KMS-11 (cell line): ENCODE data around the gene ALAS2.
"Not testable (repeated sequence)": the region's sequence is repeated elsewhere in the genome, so short reads cannot be mapped to it uniquely, and the experiment has no call there.

Experiments used
- H2AFZ ChIP-seq: fragments of 200-600 bp; sonication (generic); 2 replicates; pipeline ENCODE4 v1.6.1; 2016; ENCODE audit warnings: antibody characterized with exemption, mixed run types, low read depth
- H3K27ac ChIP-seq: fragments of 200-600 bp; sonication (generic); 2 replicates; pipeline ENCODE4 v1.6.1; 2016; ENCODE audit warnings: mild to moderate bottlenecking, mixed run types
- H3K27me3 ChIP-seq: fragments of 200-600 bp; sonication (generic); 2 replicates; pipeline ENCODE4 v1.6.1; 2017; ENCODE audit warnings: mild to moderate bottlenecking, low read depth, mixed run types, moderate library complexity; ENCODE audit not compliant: insufficient read depth
- H3K36me3 ChIP-seq: fragments of 200-600 bp; sonication (generic); 2 replicates; pipeline ENCODE4 v1.6.1; 2017; ENCODE audit warnings: mild to moderate bottlenecking, mixed run types; ENCODE audit not compliant: insufficient read depth
- H3K4me1 ChIP-seq: fragments of 200-600 bp; sonication (generic); 2 replicates; pipeline ENCODE4 v1.6.1; 2016; ENCODE audit warnings: mild to moderate bottlenecking, low read depth, mixed run types; ENCODE audit not compliant: poor library complexity, severe bottlenecking
- H3K4me2 ChIP-seq: fragments of 200-600 bp; sonication (generic); 2 replicates; pipeline ENCODE4 v1.7.0; 2016; ENCODE audit warnings: mild to moderate bottlenecking, mixed run types
- H3K4me3 ChIP-seq: fragments of 200-600 bp; sonication (generic); IDR thresholded peaks from 2 replicates; pipeline ENCODE4 v1.6.1; 2017; ENCODE audit warnings: low read depth, low read length, mixed read lengths; ENCODE audit not compliant: insufficient read depth
- H3K79me2 ChIP-seq: fragments of 200-600 bp; sonication (generic); 2 replicates; pipeline ENCODE4 v1.6.1; 2016; ENCODE audit warnings: low read depth, mixed run types; ENCODE audit not compliant: insufficient read depth
- H3K9ac ChIP-seq: fragments of 200-600 bp; sonication (generic); 2 replicates; pipeline ENCODE4 v1.6.1; 2016; ENCODE audit warnings: mild to moderate bottlenecking, mixed run types
- H4K20me1 ChIP-seq: fragments of 200-600 bp; sonication (generic); 2 replicates; pipeline ENCODE4 v1.6.1; 2016; ENCODE audit warnings: mild to moderate bottlenecking, mixed run types; ENCODE audit not compliant: insufficient read depth
- TF ChIP-seq, protein P1 (sequence below): fragments of 200-600 bp; sonication (generic); conservative IDR thresholded peaks from 2 replicates; pipeline ENCODE4 v1.6.1; 2017; ENCODE audit warnings: low read depth, mild to moderate bottlenecking, antibody characterized with exemption, low read length, moderate library complexity, mixed read lengths

The ALAS2 gene

GRCh38 chrX:54992911-54993622, 37.7 kb downstream of the ALAS2 start:
- H2AFZ ChIP-seq, result no peak overlapping the region
- no peaks in the 10 kb centered on the region for H3K27me3 ChIP-seq
- H3K27ac ChIP-seq, result no peak overlapping the region
- TF ChIP-seq, protein P1, sequence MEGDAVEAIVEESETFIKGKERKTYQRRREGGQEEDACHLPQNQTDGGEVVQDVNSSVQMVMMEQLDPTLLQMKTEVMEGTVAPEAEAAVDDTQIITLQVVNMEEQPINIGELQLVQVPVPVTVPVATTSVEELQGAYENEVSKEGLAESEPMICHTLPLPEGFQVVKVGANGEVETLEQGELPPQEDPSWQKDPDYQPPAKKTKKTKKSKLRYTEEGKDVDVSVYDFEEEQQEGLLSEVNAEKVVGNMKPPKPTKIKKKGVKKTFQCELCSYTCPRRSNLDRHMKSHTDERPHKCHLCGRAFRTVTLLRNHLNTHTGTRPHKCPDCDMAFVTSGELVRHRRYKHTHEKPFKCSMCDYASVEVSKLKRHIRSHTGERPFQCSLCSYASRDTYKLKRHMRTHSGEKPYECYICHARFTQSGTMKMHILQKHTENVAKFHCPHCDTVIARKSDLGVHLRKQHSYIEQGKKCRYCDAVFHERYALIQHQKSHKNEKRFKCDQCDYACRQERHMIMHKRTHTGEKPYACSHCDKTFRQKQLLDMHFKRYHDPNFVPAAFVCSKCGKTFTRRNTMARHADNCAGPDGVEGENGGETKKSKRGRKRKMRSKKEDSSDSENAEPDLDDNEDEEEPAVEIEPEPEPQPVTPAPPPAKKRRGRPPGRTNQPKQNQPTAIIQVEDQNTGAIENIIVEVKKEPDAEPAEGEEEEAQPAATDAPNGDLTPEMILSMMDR, result no peak
- H4K20me1 ChIP-seq, result no peaks in the 10 kb centered on the region
- no peak overlapping the region for H3K4me2 ChIP-seq
- no peak overlapping the region for H3K9ac ChIP-seq
- no peaks in the 10 kb centered on the region for H3K36me3 ChIP-seq
- H3K79me2 ChIP-seq, result no peaks in the 10 kb centered on the region
- no peak overlapping the region for H3K4me3 ChIP-seq
- no peaks in the 10 kb centered on the region for H3K4me1 ChIP-seq

GRCh38 chrX:54991706-54992105, 39.1 kb downstream of the ALAS2 start:
- Histone ChIP-seq H3K4me2 (no peak overlapping the region), H2AFZ (no peak overlapping the region), H3K79me2 (no peaks in the 10 kb centered on the region), H3K36me3 (no peaks in the 10 kb centered on the region), H3K4me3 (no peak overlapping the region), H3K27me3 (no peaks in the 10 kb centered on the region), H3K4me1 (no peaks in the 10 kb centered on the region), H3K9ac (no peak overlapping the region), H4K20me1 (no peaks in the 10 kb centered on the region), H3K27ac (no peak overlapping the region)
- TF ChIP-seq, protein P1, result no peak

GRCh38 chrX:54983306-54983705, 47.5 kb downstream of the ALAS2 start:
- H3K4me1 ChIP-seq, result peaks cover 16% of the 10 kb centered on the region
- not testable (repeated sequence) for H3K27ac ChIP-seq, H3K36me3 ChIP-seq, H3K27me3 ChIP-seq, H3K79me2 ChIP-seq, H2AFZ ChIP-seq, H3K4me3 ChIP-seq, H3K4me2 ChIP-seq, H4K20me1 ChIP-seq, H3K9ac ChIP-seq

- no peak overlapping the region for H3K4me3 ChIP-seq
- TF ChIP-seq, protein P1, result no peak
- no peaks in the 10 kb centered on the region for H3K36me3 ChIP-seq
- no peak overlapping the region for H3K4me2 ChIP-seq
- no peaks in the 10 kb centered on the region for H3K27me3 ChIP-seq
- H3K27ac ChIP-seq, result no peak overlapping the region
- H4K20me1 ChIP-seq, result no peaks in the 10 kb centered on the region
- no peak overlapping the region for H3K9ac ChIP-seq
- H3K4me1 ChIP-seq, result peaks cover 16% of the 10 kb centered on the region
- no peaks in the 10 kb centered on the region for H3K79me2 ChIP-seq
- no peak overlapping the region for H2AFZ ChIP-seq
Observed at GRCh38 chrX:54980334-54980733, 50.4 kb downstream of the ALAS2 start.

DNA sequence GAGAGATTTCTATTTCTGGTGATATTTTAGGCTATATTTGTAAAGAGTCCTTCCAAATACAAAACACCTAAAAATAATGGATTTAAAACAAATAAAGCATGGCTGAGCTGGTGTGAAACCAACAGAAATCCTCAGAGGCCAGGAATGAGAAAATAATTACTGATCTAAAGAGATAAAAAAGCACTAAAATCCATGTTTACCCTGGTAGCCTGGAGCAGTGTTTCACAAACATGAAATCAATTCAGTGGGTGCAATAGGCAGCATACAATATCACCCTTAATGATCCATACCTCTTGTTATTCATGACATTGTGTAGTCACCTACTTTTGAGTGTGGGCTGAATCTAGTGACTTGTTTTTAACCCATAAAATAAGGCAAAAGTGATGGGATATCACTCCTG, 51.3 kb downstream of the ALAS2 start:
- Histone ChIP-seq H3K27me3 (no peaks in the 10 kb centered on the region), H2AFZ (no peak overlapping the region), H3K4me2 (no peak overlapping the region), H3K9ac (no peak overlapping the region), H3K79me2 (no peaks in the 10 kb centered on the region), H4K20me1 (no peaks in the 10 kb centered on the region), H3K27ac (no peak overlapping the region), H3K4me3 (no peak overlapping the region), H3K36me3 (no peaks in the 10 kb centered on the region), H3K4me1 (peaks cover 16% of the 10 kb centered on the region)
- TF ChIP-seq, protein P1, result no peak
